ENCODE measurements around the gene SH2D3A. TPM values are rescaled to one million over a fixed set of nuclear protein-coding genes. Genes with fewer than 3 reads are reported as not detected.

The SH2D3A gene
- total and polyA plus RNA-seq, 2 of the 4 experiments (the other 2 are of a cell fraction) = under 0.01 to 0.09 TPM

DNA sequence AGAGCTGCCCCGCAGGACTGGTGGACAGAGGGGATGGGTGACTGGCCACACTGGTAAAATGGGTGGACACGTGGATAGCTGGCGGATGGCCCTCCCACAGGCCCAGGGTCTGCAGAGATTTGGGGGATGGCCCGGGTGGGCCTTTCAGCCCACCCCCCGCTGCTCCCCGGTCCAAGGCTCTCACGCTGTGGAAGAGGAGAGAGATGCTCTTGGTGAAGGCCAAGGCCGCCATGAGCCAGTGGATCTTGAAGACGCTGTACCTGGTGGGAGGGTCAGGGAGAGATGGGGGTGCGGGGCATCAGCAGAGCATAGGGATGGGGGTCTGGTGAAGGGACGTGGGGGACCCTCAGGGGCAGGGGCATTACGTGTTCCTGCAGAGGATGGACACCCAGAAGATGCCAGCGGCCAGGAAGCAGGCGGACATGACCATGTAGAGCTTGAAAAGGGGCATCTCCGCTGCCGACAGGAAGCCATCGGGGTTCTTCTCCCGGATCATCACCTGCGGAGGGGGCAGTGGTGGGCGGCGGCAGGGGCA lies 34.4 kb downstream of the SH2D3A start:
- TF ChIP-seq MAZ (IDR thresholded peaks at IDR 0.05; ENCODE audit: borderline replicate concordance, low read depth, low read length) (no peak), SMC3 (IDR thresholded peaks at IDR 0.05; ENCODE audit: low read depth, low read length) (no peak), CEBPB (IDR thresholded peaks at IDR 0.05; ENCODE audit: low read depth, low read length) (no peak), RCOR1 (IDR thresholded peaks at IDR 0.05; ENCODE audit: insufficient replicate concordance, low read length) (no peak), FOS (IDR thresholded peaks at IDR 0.05; ENCODE audit: low read depth, low read length) (no peak), MXI1 (IDR thresholded peaks at IDR 0.05; ENCODE audit: borderline replicate concordance, low read depth, low read length) (no peak), CHD1 (IDR thresholded peaks at IDR 0.05; ENCODE audit: low read depth, low read length) (no peak)
- Histone ChIP-seq H3K4me1 (ENCODE audit: control insufficient read depth, insufficient read depth, low read length) (0 out of 2 replicates have a peak, but pooled peaks cover 1% of the 10 kb centered on the region), H3K4ac (ENCODE audit: low read depth, low read length) (no peak overlapping the region), H4K20me1 (ENCODE audit: insufficient read depth, low read length) (no peaks in the 10 kb centered on the region), H4K91ac (ENCODE audit: insufficient read depth, low read depth, low read length) (no peak overlapping the region), H3K14ac (replicated peaks; ENCODE audit: low read depth, low read length) (no peak overlapping the region), H4K5ac (ENCODE audit: low read depth, low read length) (no peak overlapping the region), H2BK20ac (ENCODE audit: low read depth, low read length) (no peak overlapping the region), H2BK120ac (ENCODE audit: low read depth, low read length) (no peak overlapping the region), H2AK9ac (replicated peaks; ENCODE audit: low read depth, low read length, poor library complexity) (no peak overlapping the region), H3K27me3 (ENCODE audit: control insufficient read depth, insufficient read depth, low read length) (no peaks in the 10 kb centered on the region), H4K8ac (ENCODE audit: low read depth in 2 of 2, low read length in 2 of 2) (no peak overlapping the region), H3K4me3 (ENCODE audit: insufficient read depth, low read depth, low read length) (no peak overlapping the region), H3K18ac (ENCODE audit: low read depth, low read length) (no peak overlapping the region), H3K79me1 (ENCODE audit: low read depth in 1 of 2, low read length in 2 of 2) (peaks cover 0 to 26% of the 10 kb centered on the region in 2 experiments; a peak in 3 of 4 replicates), H2BK15ac (ENCODE audit: low read depth, low read length) (no peak overlapping the region), H3K4me2 (ENCODE audit: low read depth, low read length) (no peak overlapping the region), H3K36me3 (ENCODE audit: control insufficient read depth, insufficient read depth, low read length) (peaks cover 11% of the 10 kb centered on the region; the same call in 1 of the 2 replicates), H3K9ac (ENCODE audit: low read depth, low read length) (no peak overlapping the region), H3K9me1 (ENCODE audit: insufficient read depth, low read length) (peaks cover 3% of the 10 kb centered on the region; the same call in 1 of the 2 replicates), H2BK5ac (ENCODE audit: low read depth, low read length, poor library complexity, severe bottlenecking) (no peak overlapping the region), H3K23ac (ENCODE audit: low read depth, low read length) (no peak overlapping the region), H2AFZ (replicated peaks; ENCODE audit: low read length, poor library complexity) (no peak overlapping the region), H3K56ac (ENCODE audit: extremely low read depth, insufficient read depth, low read length) (no peak overlapping the region), H3K27ac (ENCODE audit: insufficient read depth, low read length) (no peak overlapping the region), H3K9me3 (ENCODE audit: control insufficient read depth, insufficient read depth, low read length) (no peaks in the 10 kb centered on the region), H2AK5ac (ENCODE audit: low read depth, low read length) (no peak overlapping the region)
- intact Hi-C loops (cut with micrococcal nuclease) = loop anchor here (10.0 kb wide), 1 partner anchor 332 kb away; the partner anchor contains the start of gene ZNF557
- WGBS, 2 experiments (ENCODE audit: extremely low coverage in 2 of 2, insufficient read length in 1 of 2) = 89% methylated on average over 6 of the region's 21 CpGs; no CpG with 5 or more reads in 1 of the 2 experiments
- in situ Hi-C loops (cut with MboI; ENCODE audit: low sequenced_read_pairs) = loop anchor here (10.0 kb wide), 2 partner anchors 132 to 218 kb away; no protein-coding TSS in a partner anchor
- ATAC-seq (ENCODE audit: low read depth) = no peak
- DNase-seq = no peak
- BruUV-seq (replicated peaks) = no TSS peak
- dilution Hi-C loops (cut with HindIII; ENCODE audit: low sequenced_read_pairs, unreplicated experiment) = no loop called here
- ChIA-PET POLR2A (ENCODE audit: unreplicated experiment) (no interaction called here), CTCF (no interaction called here)

All from IMR-90 (cell line).